ENCODE results near the gene JAK3.

- TF ChIP-seq CTCF (IDR thresholded peaks at IDR 0.05), result no peak
- TF ChIP-seq POLR2A (IDR thresholded peaks at IDR 0.05), result no peak
- TF ChIP-seq POLR2AphosphoS5 (IDR thresholded peaks at IDR 0.05), result no peak
Measured at GRCh38 chr19:17787274-17787913, 60.4 kb downstream of the JAK3 start.
